ENCODE data around the gene CFAP74. TPM values are rescaled to one million over a fixed set of nuclear protein-coding genes. Genes with fewer than 3 reads are reported as not detected.

CFAP74 gene
- total and polyA plus RNA-seq, 2 of the 13 experiments (the other 11 are each of a cell fraction or from before 2014, with no cell fraction given), result 0.27 to 0.62 TPM

DNA sequence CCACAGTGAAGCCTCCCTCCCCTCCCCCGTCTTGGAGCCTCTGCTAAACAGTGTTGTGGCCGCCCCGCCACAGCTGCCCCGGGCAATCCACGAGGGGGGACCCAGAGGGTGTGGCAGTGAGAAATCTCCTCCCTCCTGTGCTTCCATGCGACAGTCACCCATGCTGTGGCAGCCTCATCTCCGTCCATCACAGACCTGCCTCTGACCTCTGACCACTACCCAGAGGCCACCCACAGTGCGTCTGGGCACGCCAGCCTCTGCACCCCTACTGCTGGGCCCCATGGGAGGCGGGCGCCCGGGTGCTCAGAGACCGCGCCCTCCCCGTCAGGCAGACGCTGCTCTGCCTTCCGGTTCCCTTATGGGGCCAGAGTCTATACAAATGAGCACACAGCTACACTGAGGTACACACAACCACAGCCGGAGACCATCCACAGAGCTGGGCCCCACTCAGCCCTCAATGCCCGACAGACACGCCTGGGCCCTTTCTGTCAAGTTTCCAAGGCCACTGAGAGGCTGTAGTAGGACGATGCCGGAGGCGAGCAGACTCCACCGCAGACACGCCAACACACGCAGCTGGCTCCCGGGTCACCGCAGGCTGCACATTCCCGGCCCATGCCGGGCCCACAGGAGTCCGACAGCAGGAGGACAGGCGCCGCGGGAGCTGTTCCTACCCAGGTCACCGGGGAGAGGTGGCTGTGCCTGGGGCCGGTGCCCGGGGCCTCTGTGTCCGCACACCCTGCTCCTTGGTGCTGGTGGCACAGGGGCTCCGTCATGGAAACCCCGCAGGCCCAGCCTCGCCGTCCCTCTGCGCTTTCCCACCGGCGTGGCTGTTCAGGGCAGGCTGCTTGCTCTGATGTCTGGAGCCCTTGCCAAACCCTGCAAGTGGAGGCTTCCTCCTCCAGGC lies 60.6 kb downstream of the CFAP74 start (continued):
- TF ChIP-seq, protein P1, sequence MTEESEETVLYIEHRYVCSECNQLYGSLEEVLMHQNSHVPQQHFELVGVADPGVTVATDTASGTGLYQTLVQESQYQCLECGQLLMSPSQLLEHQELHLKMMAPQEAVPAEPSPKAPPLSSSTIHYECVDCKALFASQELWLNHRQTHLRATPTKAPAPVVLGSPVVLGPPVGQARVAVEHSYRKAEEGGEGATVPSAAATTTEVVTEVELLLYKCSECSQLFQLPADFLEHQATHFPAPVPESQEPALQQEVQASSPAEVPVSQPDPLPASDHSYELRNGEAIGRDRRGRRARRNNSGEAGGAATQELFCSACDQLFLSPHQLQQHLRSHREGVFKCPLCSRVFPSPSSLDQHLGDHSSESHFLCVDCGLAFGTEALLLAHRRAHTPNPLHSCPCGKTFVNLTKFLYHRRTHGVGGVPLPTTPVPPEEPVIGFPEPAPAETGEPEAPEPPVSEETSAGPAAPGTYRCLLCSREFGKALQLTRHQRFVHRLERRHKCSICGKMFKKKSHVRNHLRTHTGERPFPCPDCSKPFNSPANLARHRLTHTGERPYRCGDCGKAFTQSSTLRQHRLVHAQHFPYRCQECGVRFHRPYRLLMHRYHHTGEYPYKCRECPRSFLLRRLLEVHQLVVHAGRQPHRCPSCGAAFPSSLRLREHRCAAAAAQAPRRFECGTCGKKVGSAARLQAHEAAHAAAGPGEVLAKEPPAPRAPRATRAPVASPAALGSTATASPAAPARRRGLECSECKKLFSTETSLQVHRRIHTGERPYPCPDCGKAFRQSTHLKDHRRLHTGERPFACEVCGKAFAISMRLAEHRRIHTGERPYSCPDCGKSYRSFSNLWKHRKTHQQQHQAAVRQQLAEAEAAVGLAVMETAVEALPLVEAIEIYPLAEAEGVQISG (CRISPR knock-in tag; IDR thresholded peaks at IDR 0.05), result peak; percentile 82
- TF ChIP-seq SNAI1 (CRISPR knock-in tag; IDR thresholded peaks at IDR 0.05; ENCODE audit: borderline replicate concordance) (no peak), ZNF446 (CRISPR knock-in tag; IDR thresholded peaks at IDR 0.05) (no peak), ZNF329 (CRISPR knock-in tag; IDR thresholded peaks at IDR 0.05; ENCODE audit: low read depth) (no peak), ZNF33A (CRISPR knock-in tag; IDR thresholded peaks at IDR 0.05; ENCODE audit: borderline replicate concordance) (no peak), ZNF672 (CRISPR knock-in tag; IDR thresholded peaks at IDR 0.05) (no peak), MAF1 (CRISPR knock-in tag; IDR thresholded peaks at IDR 0.05; ENCODE audit: borderline replicate concordance) (peak; percentile 83; the same call in 1 of the 2 replicates), IRX3 (CRISPR knock-in tag; IDR thresholded peaks at IDR 0.05; ENCODE audit: borderline replicate concordance, low read depth) (no peak), TBX2 (CRISPR knock-in tag; IDR thresholded peaks at IDR 0.05; ENCODE audit: borderline replicate concordance) (peak; percentile 81), PHB2 (IDR thresholded peaks at IDR 0.05; ENCODE audit: partially characterized antibody) (no peak), CHD2 (IDR thresholded peaks at IDR 0.05; ENCODE audit: low read depth, low read length) (no peak), ZNF563 (CRISPR knock-in tag; IDR thresholded peaks at IDR 0.05) (peak; percentile 48), TAF15 (IDR thresholded peaks at IDR 0.05; ENCODE audit: low read depth, low read length, poor library complexity, severe bottlenecking) (no peak), ZSCAN9 (CRISPR knock-in tag; IDR thresholded peaks at IDR 0.05; ENCODE audit: borderline replicate concordance) (no peak)
- TF ChIP-seq, protein P2, sequence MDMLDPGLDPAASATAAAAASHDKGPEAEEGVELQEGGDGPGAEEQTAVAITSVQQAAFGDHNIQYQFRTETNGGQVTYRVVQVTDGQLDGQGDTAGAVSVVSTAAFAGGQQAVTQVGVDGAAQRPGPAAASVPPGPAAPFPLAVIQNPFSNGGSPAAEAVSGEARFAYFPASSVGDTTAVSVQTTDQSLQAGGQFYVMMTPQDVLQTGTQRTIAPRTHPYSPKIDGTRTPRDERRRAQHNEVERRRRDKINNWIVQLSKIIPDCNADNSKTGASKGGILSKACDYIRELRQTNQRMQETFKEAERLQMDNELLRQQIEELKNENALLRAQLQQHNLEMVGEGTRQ (IDR thresholded peaks at IDR 0.05; ENCODE audit: low read depth, low read length), result no peak
- TF ChIP-seq, protein P2 (CRISPR knock-in tag; IDR thresholded peaks at IDR 0.05; ENCODE audit: borderline replicate concordance), result peak; percentile 52; the same call in 1 of the 2 replicates
- TF ChIP-seq, protein P3, sequence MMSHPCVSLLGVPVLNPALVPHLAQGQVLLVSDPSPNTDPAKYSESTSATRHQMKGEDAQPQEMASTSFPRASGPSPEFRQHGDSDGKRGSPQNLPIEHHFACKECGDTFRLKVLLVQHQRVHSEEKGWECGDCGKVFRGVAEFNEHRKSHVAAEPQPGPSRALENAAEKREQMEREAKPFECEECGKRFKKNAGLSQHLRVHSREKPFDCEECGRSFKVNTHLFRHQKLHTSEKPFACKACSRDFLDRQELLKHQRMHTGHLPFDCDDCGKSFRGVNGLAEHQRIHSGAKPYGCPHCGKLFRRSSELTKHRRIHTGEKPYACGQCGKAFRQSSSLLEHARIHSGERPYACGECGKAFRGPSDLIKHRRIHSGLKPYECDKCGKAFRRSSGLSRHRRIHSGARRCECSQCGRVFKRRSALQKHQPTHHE (CRISPR knock-in tag; IDR thresholded peaks at IDR 0.05; ENCODE audit: borderline replicate concordance), result peak; percentile 81; the same call in 1 of the 2 replicates
- TF ChIP-seq, protein P4, sequence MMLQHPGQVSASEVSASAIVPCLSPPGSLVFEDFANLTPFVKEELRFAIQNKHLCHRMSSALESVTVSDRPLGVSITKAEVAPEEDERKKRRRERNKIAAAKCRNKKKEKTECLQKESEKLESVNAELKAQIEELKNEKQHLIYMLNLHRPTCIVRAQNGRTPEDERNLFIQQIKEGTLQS (CRISPR knock-in tag; IDR thresholded peaks at IDR 0.05), result 0 out of 2 replicates have a peak, but pooled peaks have one; percentile 11

Measured in HepG2 (cell line).